Stimulated activated CD4-positive, alpha-beta T cell treated with anti-CD3 and anti-CD28 coated beads, TNF-alpha, amount 100 ng/mL, for 1 hour (primary cell): ENCODE data around the gene THOC6.
"Not testable (repeated sequence)": the region's sequence is repeated elsewhere in the genome, so short reads cannot be mapped to it uniquely, and the experiment has no call there.

Experiments used
- DNase-seq, 3 donors: peaks; one replicate each; pipeline ENCODE4 v3.0.0-alpha.2; 2020; ENCODE audit warnings: low read depth in 3 of 3, low spot score in 1 of 3

The THOC6 gene

GRCh38 chr16:3029491-3030221 is 5.8 kb downstream of the THOC6 start:
- no peak for DNase-seq

- no peak for DNase-seq
Observed at GRCh38 chr16:3030222-3031212, 6.7 kb downstream of the THOC6 start.

GRCh38 chr16:3032624-3033023 is 8.8 kb downstream of the THOC6 start:
- no peak for DNase-seq

- no peak for DNase-seq
Observed at GRCh38 chr16:3035289-3035971, 11.6 kb downstream of the THOC6 start.

GRCh38 chr16:3035972-3036725 is 12.3 kb downstream of the THOC6 start:
- no peak for DNase-seq

GRCh38 chr16:3036726-3037315 is 13.0 kb downstream of the THOC6 start, which contains the start of gene BICDL2:
BICDL2 (minus strand) TSS chr16:3036944; CDS start chr16:3035496, 1,448 bp downstream.
- DNase-seq, result no peak

GRCh38 chr16:3038256-3038655 is 14.4 kb downstream of the THOC6 start:
- DNase-seq, result no peak

- DNase-seq, result no peak
Observed at GRCh38 chr16:3038896-3039295, 15.1 kb downstream of the THOC6 start.

- DNase-seq, result no peak
Observed at GRCh38 chr16:3042376-3042775, 18.5 kb downstream of the THOC6 start.

GRCh38 chr16:3044708-3045107 is 20.9 kb downstream of the THOC6 start:
- no peak for DNase-seq

- no peak for DNase-seq
Observed at GRCh38 chr16:3045758-3046640, 22.2 kb downstream of the THOC6 start, which contains the start of gene MMP25. MMP25 (plus strand) TSS chr16:3046561; CDS start chr16:3046918, 357 bp downstream.

GRCh38 chr16:3046641-3047386 is 23.0 kb downstream of the THOC6 start:
- DNase-seq, result no peak

- DNase-seq, result no peak
Observed at GRCh38 chr16:3047387-3047720, 23.5 kb downstream of the THOC6 start.

- DNase-seq, result no peak
Observed at GRCh38 chr16:3049921-3050481, 26.2 kb downstream of the THOC6 start.

GRCh38 chr16:3050487-3050886 is 26.7 kb downstream of the THOC6 start:
- no peak for DNase-seq

GRCh38 chr16:3051009-3051408 is 27.2 kb downstream of the THOC6 start:
- no peak for DNase-seq

GRCh38 chr16:3051494-3051893 is 27.7 kb downstream of the THOC6 start:
- DNase-seq, result no peak

GRCh38 chr16:3052571-3053329 is 28.9 kb downstream of the THOC6 start:
- not testable (repeated sequence) for DNase-seq
